ENCODE results near the gene DIDO1. TPM values are rescaled to one million over a fixed set of nuclear protein-coding genes. Genes with fewer than 3 reads are reported as not detected.

DIDO1 gene
- polyA plus RNA-seq, 2 of the 4 experiments (the other 2 are of a cell fraction): 12.6 to 14.8 TPM

DNA sequence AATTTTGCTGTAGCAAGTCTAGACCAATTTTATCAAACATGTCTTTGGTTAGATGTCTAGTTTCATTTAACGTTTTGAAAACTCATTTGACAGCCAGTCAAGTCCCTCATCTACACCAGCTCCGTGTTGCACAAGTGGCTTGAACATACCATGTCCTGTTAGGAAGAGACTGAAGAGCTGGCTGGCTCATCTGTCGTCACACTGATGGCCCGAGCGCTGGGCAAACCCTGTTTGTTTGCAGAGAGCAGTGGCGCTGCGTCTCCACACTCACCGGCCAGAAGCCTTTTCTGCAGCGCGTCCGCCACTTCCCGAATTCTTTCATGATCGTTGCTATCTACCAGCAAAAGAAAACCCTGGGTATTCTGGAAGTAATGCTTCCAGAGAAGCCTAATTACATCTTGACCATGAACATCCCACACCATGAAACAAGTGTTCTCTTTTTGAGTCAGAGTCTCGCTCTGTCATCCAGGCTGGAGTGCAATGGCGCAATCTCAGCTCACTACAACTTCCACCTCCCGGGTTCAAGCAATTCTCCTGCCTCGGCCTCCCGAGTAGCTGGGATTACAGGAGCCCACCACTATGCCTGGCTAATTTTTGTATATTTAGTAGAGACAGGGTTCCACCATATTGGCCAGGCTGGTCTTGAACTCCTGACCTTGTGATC, 54.0 kb downstream of the DIDO1 start:
- ChIA-PET POLR2A (no interaction called here), CTCF (interaction anchor here (1.0 to 8.1 kb wide), 10 partner anchors 9 to 136 kb away, joined by 3 to 121 read pairs (median 4); partner anchors contain the start of gene TCFL5)
- Histone ChIP-seq H3K9me3 (no peaks in the 10 kb centered on the region; the same call in 2 of the 3 replicates), H3K4me2 (no peak overlapping the region), H3K27ac (no peak overlapping the region), H3K4me1 (peaks cover 15% of the 10 kb centered on the region), H3K4me3 (no peak overlapping the region)
- no peak for FAIRE-seq
- WGBS (ENCODE audit: missing lambda C conversion rate): 79% methylated on average over 18 of the region's 18 CpGs
- no peak for DNase-seq (ENCODE audit: low read depth in 1 of 2, low spot score in 1 of 2)
- TF ChIP-seq POLR2A (IDR thresholded peaks at IDR 0.05; ENCODE audit: low read length) (no peak), HOXB13 (CRISPR knock-in tag; IDR thresholded peaks at IDR 0.05; ENCODE audit: low read depth) (no peak), MAZ (IDR thresholded peaks at IDR 0.05; ENCODE audit: borderline replicate concordance, low read depth, low read length) (no peak), RARB (CRISPR knock-in tag; IDR thresholded peaks at IDR 0.05) (no peak), TFCP2L1 (CRISPR knock-in tag; IDR thresholded peaks at IDR 0.05) (no peak), CEBPB (IDR thresholded peaks at IDR 0.05) (no peak), EP300 (IDR thresholded peaks at IDR 0.05) (no peak), EHMT2 (IDR thresholded peaks at IDR 0.05; ENCODE audit: low read depth) (no peak), ZFP36 (IDR thresholded peaks at IDR 0.05; ENCODE audit: borderline replicate concordance, partially characterized antibody) (no peak), KDM1A (IDR thresholded peaks at IDR 0.05; ENCODE audit: low read depth) (no peak), MYC (IDR thresholded peaks at IDR 0.05; ENCODE audit: borderline replicate concordance, low read length) (no peak), RCOR1 (IDR thresholded peaks at IDR 0.05; ENCODE audit: low read depth, low read length) (no peak), JUNB (IDR thresholded peaks at IDR 0.05) (no peak), MAFK (IDR thresholded peaks at IDR 0.05; ENCODE audit: partially characterized antibody) (no peak), RFX5 (IDR thresholded peaks at IDR 0.05) (no peak), NPAS2 (CRISPR knock-in tag; IDR thresholded peaks at IDR 0.05; ENCODE audit: borderline replicate concordance) (no peak), FOSB (CRISPR knock-in tag; IDR thresholded peaks at IDR 0.05) (no peak)
- TF ChIP-seq, protein P1, sequence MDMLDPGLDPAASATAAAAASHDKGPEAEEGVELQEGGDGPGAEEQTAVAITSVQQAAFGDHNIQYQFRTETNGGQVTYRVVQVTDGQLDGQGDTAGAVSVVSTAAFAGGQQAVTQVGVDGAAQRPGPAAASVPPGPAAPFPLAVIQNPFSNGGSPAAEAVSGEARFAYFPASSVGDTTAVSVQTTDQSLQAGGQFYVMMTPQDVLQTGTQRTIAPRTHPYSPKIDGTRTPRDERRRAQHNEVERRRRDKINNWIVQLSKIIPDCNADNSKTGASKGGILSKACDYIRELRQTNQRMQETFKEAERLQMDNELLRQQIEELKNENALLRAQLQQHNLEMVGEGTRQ (IDR thresholded peaks at IDR 0.05): no peak
- TF ChIP-seq, protein P2, sequence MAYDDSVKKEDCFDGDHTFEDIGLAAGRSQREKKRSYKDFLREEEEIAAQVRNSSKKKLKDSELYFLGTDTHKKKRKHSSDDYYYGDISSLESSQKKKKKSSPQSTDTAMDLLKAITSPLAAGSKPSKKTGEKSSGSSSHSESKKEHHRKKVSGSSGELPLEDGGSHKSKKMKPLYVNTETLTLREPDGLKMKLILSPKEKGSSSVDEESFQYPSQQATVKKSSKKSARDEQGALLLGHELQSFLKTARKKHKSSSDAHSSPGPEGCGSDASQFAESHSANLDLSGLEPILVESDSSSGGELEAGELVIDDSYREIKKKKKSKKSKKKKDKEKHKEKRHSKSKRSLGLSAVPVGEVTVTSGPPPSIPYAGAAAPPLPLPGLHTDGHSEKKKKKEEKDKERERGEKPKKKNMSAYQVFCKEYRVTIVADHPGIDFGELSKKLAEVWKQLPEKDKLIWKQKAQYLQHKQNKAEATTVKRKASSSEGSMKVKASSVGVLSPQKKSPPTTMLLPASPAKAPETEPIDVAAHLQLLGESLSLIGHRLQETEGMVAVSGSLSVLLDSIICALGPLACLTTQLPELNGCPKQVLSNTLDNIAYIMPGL (CRISPR knock-in tag; IDR thresholded peaks at IDR 0.05; ENCODE audit: borderline replicate concordance): no peak
- ATAC-seq: no peak

DNA sequence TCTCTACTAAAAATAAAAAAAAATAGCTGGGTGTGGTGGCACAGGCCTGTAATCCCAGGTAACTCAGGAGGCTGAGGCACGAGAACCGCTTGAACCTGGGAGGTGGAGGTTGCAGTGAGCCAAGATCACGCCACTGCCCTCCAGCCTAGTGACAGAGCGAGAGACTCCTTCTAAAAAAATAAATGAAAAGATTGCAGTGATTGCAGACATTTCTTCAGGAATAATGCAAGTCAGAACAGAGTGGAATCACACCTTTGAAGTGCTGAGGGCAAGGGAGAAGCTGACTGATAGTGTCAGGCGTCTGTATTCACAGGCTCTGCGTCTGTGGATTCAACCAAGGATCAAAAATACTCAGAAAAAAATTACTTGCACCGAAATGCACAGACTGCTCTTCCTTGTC, 62.1 kb downstream of the DIDO1 start:
- WGBS (ENCODE audit: missing lambda C conversion rate): 71% methylated on average over 7 of the region's 7 CpGs
- Histone ChIP-seq H3K4me2 (no peak overlapping the region), H3K4me3 (no peak overlapping the region), H3K27ac (no peak overlapping the region), H3K9me3 (peaks cover 16% of the 10 kb centered on the region), H3K4me1 (peaks cover 13% of the 10 kb centered on the region)
- ChIA-PET POLR2A (no interaction called here), CTCF (interaction anchor here (6.1 kb wide), 1 partner anchor 11 kb away, joined by 40 read pairs; no protein-coding TSS in a partner anchor)
- FAIRE-seq (no peak), DNase-seq (ENCODE audit: low read depth in 1 of 2, low spot score in 1 of 2) (no peak), ATAC-seq (no peak)
- no peak for TF ChIP-seq NR3C1 (IDR thresholded peaks at IDR 0.05)
- TF ChIP-seq PHF8 (IDR thresholded peaks at IDR 0.05; ENCODE audit: borderline replicate concordance, low read depth): no peak
- no peak for TF ChIP-seq RAD21 (conservative IDR thresholded peaks at IDR 0.05 in 1 of 2, IDR thresholded peaks at IDR 0.05 in 1 of 2)
- TF ChIP-seq FOSB (CRISPR knock-in tag; IDR thresholded peaks at IDR 0.05): no peak
- no peak for TF ChIP-seq MYC (IDR thresholded peaks at IDR 0.05; ENCODE audit: borderline replicate concordance, low read length)
- TF ChIP-seq, protein P1 (IDR thresholded peaks at IDR 0.05): no peak
- TF ChIP-seq CEBPB (IDR thresholded peaks at IDR 0.05): no peak
- TF ChIP-seq HOXA7 (CRISPR knock-in tag; IDR thresholded peaks at IDR 0.05): no peak

All from A549 (cell line).